NCI-H2196 (cell line): Measurements from ENCODE around the gene WDR74.
"Not testable (repeated sequence)": the region's sequence is repeated elsewhere in the genome, so short reads cannot be mapped to it uniquely, and the experiment has no call there.

Source experiments
- DNase-seq: peaks from one replicate; lab custom pipeline; 2025; ENCODE audit not compliant: unreplicated experiment; lab: John Stamatoyannopoulos, UW

WDR74 gene

GRCh38 chr11:62860835-62861563 lies 21.6 kb upstream of the WDR74 start:
- DNase-seq = no peak

GRCh38 chr11:62859281-62859703 lies 19.9 kb upstream of the WDR74 start:
- not testable (repeated sequence) for DNase-seq

- no peak for DNase-seq
Measured at GRCh38 chr11:62858201-62858600, 18.8 kb upstream of the WDR74 start.

- DNase-seq = no peak
Measured at GRCh38 chr11:62857541-62857982, 18.2 kb upstream of the WDR74 start.

GRCh38 chr11:62856333-62856895 lies 17.0 kb upstream of the WDR74 start:
- no peak for DNase-seq

GRCh38 chr11:62855571-62856332 lies 16.4 kb upstream of the WDR74 start:
- DNase-seq = peak; percentile 98

- no peak for DNase-seq
Measured at GRCh38 chr11:62854825-62855570, 15.6 kb upstream of the WDR74 start.

- DNase-seq = no peak
Measured at GRCh38 chr11:62854013-62854824, 14.8 kb upstream of the WDR74 start.

GRCh38 chr11:62853279-62853965 lies 14.0 kb upstream of the WDR74 start:
- no peak for DNase-seq

GRCh38 chr11:62852523-62853188 lies 13.3 kb upstream of the WDR74 start:
- DNase-seq = no peak

- no peak for DNase-seq
Measured at GRCh38 chr11:62851807-62852522, 12.6 kb upstream of the WDR74 start.

GRCh38 chr11:62850911-62851806 lies 11.8 kb upstream of the WDR74 start:
- no peak for DNase-seq

- DNase-seq = no peak
Measured at GRCh38 chr11:62847767-62848314, 8.5 kb upstream of the WDR74 start.

- DNase-seq = no peak
Measured at GRCh38 chr11:62846177-62846576, 6.8 kb upstream of the WDR74 start.

GRCh38 chr11:62844154-62844553 lies 4.8 kb upstream of the WDR74 start:
- no peak for DNase-seq

- no peak for DNase-seq
Measured at GRCh38 chr11:62843466-62843865, 4.1 kb upstream of the WDR74 start.

- DNase-seq = not testable (repeated sequence)
Measured at GRCh38 chr11:62842891-62843290, 3.5 kb upstream of the WDR74 start.
